Inferior parietal cortex (tissue), 1 donor: ENCODE results near the gene IFNA16.
"Not testable (repeated sequence)": the region's sequence is repeated elsewhere in the genome, so short reads cannot be mapped to it uniquely, and the experiment has no call there.

Experiments used
- DNase-seq: peaks from one replicate; pipeline ENCODE4 v3.0.0-alpha.2; 2016; ENCODE audit errors: extremely low spot score

Gene IFNA16

GRCh38 chr9:21217211-21217610 is at the start of gene IFNA16:
Gene IFNA16 (minus strand): TSS chr9:21217311. CDS start chr9:21217305, 6 bp downstream.
- not testable (repeated sequence) for DNase-seq

- no peak for DNase-seq
Measured at GRCh38 chr9:21265421-21266189, 48.5 kb upstream of the IFNA16 start.

- no peak for DNase-seq
Measured at GRCh38 chr9:21255538-21256212, 38.6 kb upstream of the IFNA16 start.

- DNase-seq = peak; percentile 64
Measured at GRCh38 chr9:21252721-21253547, 35.8 kb upstream of the IFNA16 start.

GRCh38 chr9:21251638-21252037 is 34.5 kb upstream of the IFNA16 start:
- DNase-seq = no peak

- DNase-seq = no peak
Measured at GRCh38 chr9:21251190-21251589, 34.1 kb upstream of the IFNA16 start.

GRCh38 chr9:21244836-21245235 is 27.7 kb upstream of the IFNA16 start:
- DNase-seq = no peak

- no peak for DNase-seq
Measured at GRCh38 chr9:21239911-21240310, 22.8 kb upstream of the IFNA16 start, which contains the start of gene IFNA14. Gene IFNA14 (minus strand): TSS chr9:21240005. CDS start chr9:21239935, 70 bp downstream.

GRCh38 chr9:21236360-21236714 is 19.2 kb upstream of the IFNA16 start:
- DNase-seq = not testable (repeated sequence)

- DNase-seq = peak; percentile 51
Measured at GRCh38 chr9:21235468-21236359, 18.6 kb upstream of the IFNA16 start.

GRCh38 chr9:21234153-21234687 is 17.1 kb upstream of the IFNA16 start:
- DNase-seq = no peak

- no peak for DNase-seq
Measured at GRCh38 chr9:21233258-21233657, 16.1 kb upstream of the IFNA16 start.

GRCh38 chr9:21228122-21228521 is 11.0 kb upstream of the IFNA16 start, which contains the start of gene IFNA17:
Gene IFNA17 (minus strand): TSS chr9:21228222. CDS start chr9:21228173, 49 bp downstream.
- no peak for DNase-seq

GRCh38 chr9:21213411-21214326 is 3.4 kb downstream of the IFNA16 start:
- DNase-seq = not testable (repeated sequence)

- not testable (repeated sequence) for DNase-seq
Measured at GRCh38 chr9:21212160-21212559, 5.0 kb downstream of the IFNA16 start.

- DNase-seq = not testable (repeated sequence)
Measured at GRCh38 chr9:21210782-21211181, 6.3 kb downstream of the IFNA16 start.

GRCh38 chr9:21210311-21210710 is 6.8 kb downstream of the IFNA16 start:
- no peak for DNase-seq

GRCh38 chr9:21207043-21207442 is 10.1 kb downstream of the IFNA16 start, which contains the start of gene IFNA10:
Gene IFNA10 (minus strand): TSS chr9:21207143. CDS start chr9:21207097, 46 bp downstream.
- DNase-seq = not testable (repeated sequence)

- no peak for DNase-seq
Measured at GRCh38 chr9:21205204-21205603, 11.9 kb downstream of the IFNA16 start.
